GM23338 (cell line): Measurements from ENCODE around the gene BLZF1. TPM values are rescaled to one million over a fixed set of nuclear protein-coding genes. Genes with fewer than 3 reads are reported as not detected.

Experiments
- CREB1 ChIP-seq: fragments of 250-450 bp; sonication (Bioruptor Pico); IDR thresholded peaks from 2 replicates; pipeline ENCODE4 v1.5.0; 2020; ENCODE audit warnings: low read depth, mild to moderate bottlenecking, moderate library complexity
- EZH2 ChIP-seq: fragments of 200-600 bp; sonication (generic); IDR thresholded peaks from one replicate; pipeline ENCODE4 v1.8.0; 2017; ENCODE audit warnings: antibody characterized with exemption, mild to moderate bottlenecking, low read depth; ENCODE audit not compliant: unreplicated experiment
- STAT1 ChIP-seq: IDR thresholded peaks from one replicate; pipeline ENCODE4 v1.6.1; 2016; ENCODE audit warnings: antibody characterized with exemption; ENCODE audit not compliant: unreplicated experiment
- polyA plus RNA-seq: library from polyadenylated mRNA; unstranded; fragments of >200 nt; fragmentation: Nextera tagmentation; extraction: Ambion mirVana; gene quantifications from 2 replicates; pipeline ENCODE4 v1.2.1, GENCODE V29; 2016
- total RNA-seq: library from RNA; depleted of rRNA; stranded (reverse); fragments of >200 nt; shearing (Covaris generic); gene quantifications from 2 replicates; pipeline ENCODE4 v1.2.3, GENCODE V29; 2014
- TF ChIP-seq, protein P1 (sequence below): fragments of 250-450 bp; sonication (Bioruptor Pico); IDR thresholded peaks from 2 replicates; pipeline ENCODE4 v1.5.0; 2020; ENCODE audit warnings: mild to moderate bottlenecking, moderate library complexity
- TF ChIP-seq, protein P2 (sequence below), 2 experiments: fragments of 200-600 bp in 1 of 2; sonication (generic) in 1 of 2; conservative IDR thresholded peaks; 2 replicates each; pipeline versions ENCODE4 v1.5.1 to v1.6.1; 2016 to 2017; ENCODE audit warnings: antibody characterized with exemption in 2 of 2, low read depth in 2 of 2, mild to moderate bottlenecking in 2 of 2, moderate library complexity in 1 of 2
- TF ChIP-seq, protein P3 (sequence below): IDR thresholded peaks from one replicate; pipeline ENCODE4 v1.6.1; 2018; ENCODE audit warnings: antibody characterized with exemption; ENCODE audit not compliant: unreplicated experiment

Gene BLZF1
- total and polyA plus RNA-seq, 2 experiments from 2014 or later: 9.5 to 14.5 TPM

DNA sequence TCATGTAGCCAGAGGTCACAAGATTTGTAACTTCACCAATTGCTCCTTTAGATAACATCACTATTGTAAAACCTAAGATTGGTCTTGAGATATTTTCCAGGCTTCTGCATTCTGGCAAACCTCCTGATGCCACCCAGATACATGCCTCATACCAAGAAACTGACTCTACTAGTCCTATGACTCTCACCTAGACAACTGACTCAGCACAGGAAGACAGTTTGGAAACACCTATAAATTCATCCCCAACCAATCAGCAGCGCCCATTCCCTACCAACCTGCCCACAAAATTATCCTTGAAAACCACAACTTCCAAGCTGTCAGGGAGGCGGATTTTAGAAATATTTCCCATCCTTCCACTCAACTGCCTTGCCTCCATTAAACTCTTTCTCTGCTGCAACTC, 3.0 kb upstream of the BLZF1 start (continued):
- TF ChIP-seq, protein P1, sequence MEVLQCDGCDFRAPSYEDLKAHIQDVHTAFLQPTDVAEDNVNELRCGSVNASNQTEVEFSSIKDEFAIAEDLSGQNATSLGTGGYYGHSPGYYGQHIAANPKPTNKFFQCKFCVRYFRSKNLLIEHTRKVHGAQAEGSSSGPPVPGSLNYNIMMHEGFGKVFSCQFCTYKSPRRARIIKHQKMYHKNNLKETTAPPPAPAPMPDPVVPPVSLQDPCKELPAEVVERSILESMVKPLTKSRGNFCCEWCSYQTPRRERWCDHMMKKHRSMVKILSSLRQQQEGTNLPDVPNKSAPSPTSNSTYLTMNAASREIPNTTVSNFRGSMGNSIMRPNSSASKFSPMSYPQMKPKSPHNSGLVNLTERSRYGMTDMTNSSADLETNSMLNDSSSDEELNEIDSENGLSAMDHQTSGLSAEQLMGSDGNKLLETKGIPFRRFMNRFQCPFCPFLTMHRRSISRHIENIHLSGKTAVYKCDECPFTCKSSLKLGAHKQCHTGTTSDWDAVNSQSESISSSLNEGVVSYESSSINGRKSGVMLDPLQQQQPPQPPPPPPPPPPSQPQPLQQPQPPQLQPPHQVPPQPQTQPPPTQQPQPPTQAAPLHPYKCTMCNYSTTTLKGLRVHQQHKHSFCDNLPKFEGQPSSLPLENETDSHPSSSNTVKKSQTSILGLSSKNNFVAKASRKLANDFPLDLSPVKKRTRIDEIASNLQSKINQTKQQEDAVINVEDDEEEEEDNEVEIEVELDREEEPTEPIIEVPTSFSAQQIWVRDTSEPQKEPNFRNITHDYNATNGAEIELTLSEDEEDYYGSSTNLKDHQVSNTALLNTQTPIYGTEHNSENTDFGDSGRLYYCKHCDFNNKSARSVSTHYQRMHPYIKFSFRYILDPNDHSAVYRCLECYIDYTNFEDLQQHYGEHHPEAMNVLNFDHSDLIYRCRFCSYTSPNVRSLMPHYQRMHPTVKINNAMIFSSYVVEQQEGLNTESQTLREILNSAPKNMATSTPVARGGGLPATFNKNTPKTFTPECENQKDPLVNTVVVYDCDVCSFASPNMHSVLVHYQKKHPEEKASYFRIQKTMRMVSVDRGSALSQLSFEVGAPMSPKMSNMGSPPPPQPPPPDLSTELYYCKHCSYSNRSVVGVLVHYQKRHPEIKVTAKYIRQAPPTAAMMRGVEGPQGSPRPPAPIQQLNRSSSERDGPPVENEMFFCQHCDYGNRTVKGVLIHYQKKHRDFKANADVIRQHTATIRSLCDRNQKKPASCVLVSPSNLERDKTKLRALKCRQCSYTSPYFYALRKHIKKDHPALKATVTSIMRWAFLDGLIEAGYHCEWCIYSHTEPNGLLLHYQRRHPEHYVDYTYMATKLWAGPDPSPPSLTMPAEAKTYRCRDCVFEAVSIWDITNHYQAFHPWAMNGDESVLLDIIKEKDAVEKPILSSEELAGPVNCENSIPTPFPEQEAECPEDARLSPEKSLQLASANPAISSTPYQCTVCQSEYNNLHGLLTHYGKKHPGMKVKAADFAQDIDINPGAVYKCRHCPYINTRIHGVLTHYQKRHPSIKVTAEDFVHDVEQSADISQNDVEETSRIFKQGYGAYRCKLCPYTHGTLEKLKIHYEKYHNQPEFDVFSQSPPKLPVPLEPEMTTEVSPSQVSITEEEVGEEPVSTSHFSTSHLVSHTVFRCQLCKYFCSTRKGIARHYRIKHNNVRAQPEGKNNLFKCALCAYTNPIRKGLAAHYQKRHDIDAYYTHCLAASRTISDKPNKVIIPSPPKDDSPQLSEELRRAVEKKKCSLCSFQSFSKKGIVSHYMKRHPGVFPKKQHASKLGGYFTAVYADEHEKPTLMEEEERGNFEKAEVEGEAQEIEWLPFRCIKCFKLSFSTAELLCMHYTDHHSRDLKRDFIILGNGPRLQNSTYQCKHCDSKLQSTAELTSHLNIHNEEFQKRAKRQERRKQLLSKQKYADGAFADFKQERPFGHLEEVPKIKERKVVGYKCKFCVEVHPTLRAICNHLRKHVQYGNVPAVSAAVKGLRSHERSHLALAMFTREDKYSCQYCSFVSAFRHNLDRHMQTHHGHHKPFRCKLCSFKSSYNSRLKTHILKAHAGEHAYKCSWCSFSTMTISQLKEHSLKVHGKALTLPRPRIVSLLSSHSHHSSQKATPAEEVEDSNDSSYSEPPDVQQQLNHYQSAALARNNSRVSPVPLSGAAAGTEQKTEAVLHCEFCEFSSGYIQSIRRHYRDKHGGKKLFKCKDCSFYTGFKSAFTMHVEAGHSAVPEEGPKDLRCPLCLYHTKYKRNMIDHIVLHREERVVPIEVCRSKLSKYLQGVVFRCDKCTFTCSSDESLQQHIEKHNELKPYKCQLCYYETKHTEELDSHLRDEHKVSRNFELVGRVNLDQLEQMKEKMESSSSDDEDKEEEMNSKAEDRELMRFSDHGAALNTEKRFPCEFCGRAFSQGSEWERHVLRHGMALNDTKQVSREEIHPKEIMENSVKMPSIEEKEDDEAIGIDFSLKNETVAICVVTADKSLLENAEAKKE: no peak
- TF ChIP-seq, protein P2, sequence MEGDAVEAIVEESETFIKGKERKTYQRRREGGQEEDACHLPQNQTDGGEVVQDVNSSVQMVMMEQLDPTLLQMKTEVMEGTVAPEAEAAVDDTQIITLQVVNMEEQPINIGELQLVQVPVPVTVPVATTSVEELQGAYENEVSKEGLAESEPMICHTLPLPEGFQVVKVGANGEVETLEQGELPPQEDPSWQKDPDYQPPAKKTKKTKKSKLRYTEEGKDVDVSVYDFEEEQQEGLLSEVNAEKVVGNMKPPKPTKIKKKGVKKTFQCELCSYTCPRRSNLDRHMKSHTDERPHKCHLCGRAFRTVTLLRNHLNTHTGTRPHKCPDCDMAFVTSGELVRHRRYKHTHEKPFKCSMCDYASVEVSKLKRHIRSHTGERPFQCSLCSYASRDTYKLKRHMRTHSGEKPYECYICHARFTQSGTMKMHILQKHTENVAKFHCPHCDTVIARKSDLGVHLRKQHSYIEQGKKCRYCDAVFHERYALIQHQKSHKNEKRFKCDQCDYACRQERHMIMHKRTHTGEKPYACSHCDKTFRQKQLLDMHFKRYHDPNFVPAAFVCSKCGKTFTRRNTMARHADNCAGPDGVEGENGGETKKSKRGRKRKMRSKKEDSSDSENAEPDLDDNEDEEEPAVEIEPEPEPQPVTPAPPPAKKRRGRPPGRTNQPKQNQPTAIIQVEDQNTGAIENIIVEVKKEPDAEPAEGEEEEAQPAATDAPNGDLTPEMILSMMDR (conservative IDR thresholded peaks at IDR 0.05; ENCODE audit: low read depth in 2 of 2): no peak
- no peak for TF ChIP-seq CREB1 (CRISPR knock-in tag)
- no peak for TF ChIP-seq STAT1
- TF ChIP-seq EZH2: no peak
- TF ChIP-seq, protein P3, sequence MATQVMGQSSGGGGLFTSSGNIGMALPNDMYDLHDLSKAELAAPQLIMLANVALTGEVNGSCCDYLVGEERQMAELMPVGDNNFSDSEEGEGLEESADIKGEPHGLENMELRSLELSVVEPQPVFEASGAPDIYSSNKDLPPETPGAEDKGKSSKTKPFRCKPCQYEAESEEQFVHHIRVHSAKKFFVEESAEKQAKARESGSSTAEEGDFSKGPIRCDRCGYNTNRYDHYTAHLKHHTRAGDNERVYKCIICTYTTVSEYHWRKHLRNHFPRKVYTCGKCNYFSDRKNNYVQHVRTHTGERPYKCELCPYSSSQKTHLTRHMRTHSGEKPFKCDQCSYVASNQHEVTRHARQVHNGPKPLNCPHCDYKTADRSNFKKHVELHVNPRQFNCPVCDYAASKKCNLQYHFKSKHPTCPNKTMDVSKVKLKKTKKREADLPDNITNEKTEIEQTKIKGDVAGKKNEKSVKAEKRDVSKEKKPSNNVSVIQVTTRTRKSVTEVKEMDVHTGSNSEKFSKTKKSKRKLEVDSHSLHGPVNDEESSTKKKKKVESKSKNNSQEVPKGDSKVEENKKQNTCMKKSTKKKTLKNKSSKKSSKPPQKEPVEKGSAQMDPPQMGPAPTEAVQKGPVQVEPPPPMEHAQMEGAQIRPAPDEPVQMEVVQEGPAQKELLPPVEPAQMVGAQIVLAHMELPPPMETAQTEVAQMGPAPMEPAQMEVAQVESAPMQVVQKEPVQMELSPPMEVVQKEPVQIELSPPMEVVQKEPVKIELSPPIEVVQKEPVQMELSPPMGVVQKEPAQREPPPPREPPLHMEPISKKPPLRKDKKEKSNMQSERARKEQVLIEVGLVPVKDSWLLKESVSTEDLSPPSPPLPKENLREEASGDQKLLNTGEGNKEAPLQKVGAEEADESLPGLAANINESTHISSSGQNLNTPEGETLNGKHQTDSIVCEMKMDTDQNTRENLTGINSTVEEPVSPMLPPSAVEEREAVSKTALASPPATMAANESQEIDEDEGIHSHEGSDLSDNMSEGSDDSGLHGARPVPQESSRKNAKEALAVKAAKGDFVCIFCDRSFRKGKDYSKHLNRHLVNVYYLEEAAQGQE: no peak
